Stimulated activated CD8-positive, alpha-beta memory T cell treated with anti-CD3 and anti-CD28 coated beads, Interleukin-12 subunit alpha, Interleukin-12 subunit beta, amount 100 ng/mL, for 24 hours (primary cell): ENCODE results near the gene PIM1.
A peak's percentile ranks its signal among the peaks of the same experiment; 100 is the strongest.
"Not testable (repeated sequence)": the region's sequence is repeated elsewhere in the genome, so short reads cannot be mapped to it uniquely, and the experiment has no call there.

Source experiments
- DNase-seq: peaks from one replicate; pipeline ENCODE4 v3.0.0-alpha.2; 2020; ENCODE audit errors: extremely low read depth

PIM1 gene

GRCh38 chr6:37190159-37190535 is 20.2 kb downstream of the PIM1 start:
- DNase-seq, result no peak

- DNase-seq, result no peak
Observed at GRCh38 chr6:37192666-37193065, 22.7 kb downstream of the PIM1 start.

- not testable (repeated sequence) for DNase-seq
Observed at GRCh38 chr6:37194886-37195285, 24.9 kb downstream of the PIM1 start.

DNA sequence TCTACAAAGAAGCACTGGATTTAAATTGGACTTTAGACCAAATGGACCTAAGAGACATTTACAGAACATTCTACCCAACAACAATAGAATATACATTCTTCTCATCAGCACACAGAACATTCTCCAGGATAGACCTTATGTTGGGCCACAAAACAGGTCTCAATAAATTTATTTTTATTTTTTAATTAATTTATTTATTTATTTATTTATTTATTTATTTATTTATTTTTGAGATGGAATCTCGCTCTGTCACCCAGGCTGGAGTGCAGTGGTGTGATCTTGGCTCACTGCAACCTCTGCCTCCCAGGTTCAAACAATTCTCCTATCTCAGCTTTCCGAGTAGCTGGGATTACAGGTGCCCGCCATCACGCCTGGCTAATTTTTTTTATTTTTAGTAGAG is 26.5 kb downstream of the PIM1 start:
- DNase-seq, result not testable (repeated sequence)

- no peak for DNase-seq
Observed at GRCh38 chr6:37200085-37200484, 30.1 kb downstream of the PIM1 start.

DNA sequence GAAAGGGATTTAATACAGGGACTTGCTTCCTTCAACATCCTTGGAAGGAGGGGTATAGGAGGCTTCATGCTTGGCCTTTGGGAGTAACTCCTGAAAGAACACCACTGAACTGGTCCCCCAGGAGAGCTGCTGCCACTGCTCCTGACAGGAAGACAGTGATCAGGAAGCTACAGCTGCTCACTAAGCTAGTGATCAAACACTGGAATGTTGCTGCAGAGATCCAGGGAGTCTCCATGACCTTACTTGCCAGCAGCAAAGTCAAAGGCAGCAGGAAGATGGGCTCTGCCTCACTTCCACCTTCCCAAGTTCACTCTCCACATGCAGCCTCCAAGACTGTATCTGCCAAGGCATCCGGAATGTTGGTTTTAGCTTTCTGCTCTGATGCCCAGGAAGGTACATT is 31.8 kb downstream of the PIM1 start:
- DNase-seq, result no peak

- no peak for DNase-seq
Observed at GRCh38 chr6:37202788-37203491, 33.0 kb downstream of the PIM1 start.

- DNase-seq, result no peak
Observed at GRCh38 chr6:37204014-37204751, 34.2 kb downstream of the PIM1 start.

DNA sequence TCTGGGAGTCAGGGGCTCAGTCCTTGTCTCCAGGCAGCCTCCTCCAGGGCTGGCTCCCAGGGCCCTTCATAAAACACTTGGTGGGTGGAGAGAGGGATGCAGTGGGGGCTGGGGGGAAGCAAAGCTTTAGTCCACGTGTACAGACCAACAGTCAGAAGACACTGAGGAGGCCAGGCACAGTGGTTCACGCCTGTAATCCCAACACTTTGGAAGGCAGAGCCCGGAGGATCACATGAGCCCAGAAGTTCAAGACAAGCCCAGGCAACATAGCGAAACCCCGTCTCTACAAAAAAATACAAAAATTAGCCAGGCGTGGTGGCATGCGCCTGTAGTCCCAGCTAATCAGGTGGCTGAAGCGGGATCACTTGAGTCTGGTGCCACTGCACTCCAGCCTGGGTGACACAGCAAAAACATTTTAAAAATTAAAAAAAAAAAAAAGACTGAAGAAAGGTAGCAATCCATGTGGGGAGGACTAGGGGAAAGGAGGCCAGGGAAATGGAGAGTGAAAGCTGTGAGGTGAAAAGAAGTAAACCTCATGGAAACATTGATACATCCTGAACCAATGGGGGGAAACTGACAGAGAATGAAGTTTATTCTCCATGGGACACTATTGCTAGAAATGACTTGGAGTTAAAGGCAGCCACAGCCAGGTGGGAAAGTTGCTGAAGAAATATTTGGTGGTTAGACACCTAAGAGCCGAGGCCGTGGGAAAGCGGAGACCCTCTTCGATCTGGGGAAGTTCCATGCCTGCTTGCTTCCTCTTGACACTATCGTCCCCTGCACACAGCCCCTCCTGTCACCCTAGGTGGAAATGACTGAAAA is 35.4 kb downstream of the PIM1 start:
- no peak for DNase-seq

- DNase-seq, result no peak
Observed at GRCh38 chr6:37205997-37206340, 36.0 kb downstream of the PIM1 start.

- DNase-seq, result no peak
Observed at GRCh38 chr6:37206622-37207021, 36.7 kb downstream of the PIM1 start.

DNA sequence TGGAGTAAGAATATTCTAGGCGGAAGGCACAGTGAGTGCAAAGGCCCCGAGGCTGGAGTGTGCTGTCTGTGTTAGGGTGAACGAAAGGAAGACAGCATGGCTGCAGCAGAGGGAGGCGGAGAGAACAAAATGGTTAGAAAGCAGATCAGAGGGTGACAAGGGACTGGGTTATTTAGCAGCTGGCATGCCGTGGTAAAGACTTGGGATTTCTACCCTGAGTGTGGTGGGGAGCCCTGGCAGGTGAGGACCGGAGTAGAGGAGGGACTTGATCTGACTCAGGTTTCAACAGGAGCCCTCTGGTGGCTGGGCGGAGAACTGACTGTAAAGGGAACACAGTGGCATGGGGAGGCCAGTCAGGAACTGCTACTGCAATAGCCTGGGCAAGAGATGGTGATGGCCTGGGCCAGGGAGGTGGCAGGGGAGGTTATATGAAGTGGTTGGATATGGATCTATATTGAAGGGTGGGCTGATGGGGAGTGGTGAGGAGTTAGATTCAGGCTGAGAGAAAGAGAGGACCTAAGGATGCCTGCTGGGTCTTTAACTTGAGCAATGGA is 38.0 kb downstream of the PIM1 start:
- DNase-seq, result peak; percentile 53

DNA sequence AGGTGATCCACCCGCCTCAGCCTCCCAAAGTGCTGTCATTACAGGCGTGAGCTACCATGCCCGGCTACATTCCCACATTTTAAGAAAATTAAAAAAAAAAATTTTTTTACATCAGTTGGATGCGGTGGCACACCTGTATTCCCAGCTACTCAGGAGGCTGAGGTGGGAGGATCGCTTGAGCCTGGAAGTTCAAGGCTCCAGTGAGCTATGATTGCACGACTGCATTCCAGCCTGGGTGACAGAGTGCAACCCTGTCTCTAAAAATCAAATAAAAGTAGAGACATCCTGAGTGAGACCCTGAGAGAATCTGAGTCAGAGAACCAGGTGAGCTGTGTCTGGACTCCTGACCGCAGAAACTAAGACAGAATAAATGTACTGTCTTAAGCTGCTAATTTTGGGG is 38.8 kb downstream of the PIM1 start:
- no peak for DNase-seq

DNA sequence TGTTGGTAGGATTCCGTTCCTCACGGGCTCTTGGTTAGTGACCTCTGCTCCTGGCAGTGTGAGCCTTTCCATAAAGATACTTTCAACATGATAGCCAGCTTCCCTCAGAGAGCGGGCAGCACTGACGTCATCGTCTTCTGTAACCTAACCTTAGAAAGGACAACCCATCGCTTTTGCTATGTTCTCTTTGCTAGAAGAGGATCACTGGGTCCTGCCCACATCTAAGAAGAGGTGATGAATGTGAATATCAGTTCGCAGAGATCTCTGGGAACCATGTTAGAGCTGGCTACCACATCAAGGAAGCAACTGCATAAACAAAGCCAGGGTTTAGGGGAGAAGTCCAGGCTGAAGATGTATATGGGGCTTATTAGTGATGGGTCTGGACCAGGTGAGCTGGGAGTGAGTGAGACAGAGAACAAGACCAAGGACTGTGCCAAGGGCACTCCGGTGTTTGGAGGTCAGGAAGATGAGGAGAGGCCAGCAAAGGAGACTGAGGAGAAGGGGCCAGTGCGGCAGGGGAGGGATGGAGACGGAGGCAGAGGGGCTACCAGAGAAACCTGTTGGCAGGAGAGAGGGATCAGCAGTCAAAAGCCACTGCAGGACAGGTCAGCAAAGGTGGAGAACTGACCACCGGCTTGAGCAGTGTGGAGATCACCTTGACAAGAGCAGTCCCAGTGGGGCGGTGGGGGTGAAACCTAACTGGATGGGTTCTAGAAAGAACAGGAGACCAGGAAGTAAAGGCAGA is 39.7 kb downstream of the PIM1 start:
- no peak for DNase-seq

GRCh38 chr6:37210313-37210968 is 40.5 kb downstream of the PIM1 start:
- no peak for DNase-seq

GRCh38 chr6:37212268-37212667 is 42.3 kb downstream of the PIM1 start:
- no peak for DNase-seq

DNA sequence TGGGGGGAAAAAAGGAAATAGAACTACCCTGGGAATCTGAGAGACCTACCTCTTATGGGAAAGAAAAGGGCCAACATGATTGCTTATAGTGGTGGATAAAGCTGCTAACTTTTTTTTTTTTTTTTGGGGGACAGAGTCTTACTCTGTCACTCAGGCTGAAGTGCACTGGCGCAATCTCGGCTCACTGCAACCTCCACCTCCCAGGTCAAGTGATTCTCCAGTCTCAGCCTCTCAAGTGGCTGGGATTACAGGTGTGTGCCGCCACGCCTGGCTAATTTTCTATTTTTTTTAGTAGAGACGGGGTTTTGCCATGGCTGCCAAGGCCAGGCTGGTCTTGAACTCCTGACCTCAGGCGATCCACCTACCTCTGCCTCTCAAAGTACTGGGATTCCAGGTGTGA is 48.1 kb downstream of the PIM1 start:
- DNase-seq, result no peak

DNA sequence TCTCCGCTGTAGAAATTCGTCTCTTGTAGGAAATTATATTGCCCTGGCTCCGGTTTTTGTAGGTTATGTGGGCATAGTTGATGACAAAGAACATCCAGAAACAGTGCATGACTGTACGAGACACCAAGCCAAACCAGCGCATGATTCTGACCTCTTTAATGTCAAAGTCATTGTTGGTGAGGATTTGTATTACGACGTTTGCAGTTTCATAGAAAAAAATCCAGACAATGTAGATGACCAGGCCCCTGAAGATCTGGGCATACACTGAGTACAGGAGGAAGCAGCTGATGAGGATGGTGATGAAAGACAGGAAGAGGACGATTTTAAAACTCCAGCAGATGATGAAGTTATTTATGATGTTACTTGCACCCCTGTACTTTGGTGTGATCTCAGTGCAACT is 48.6 kb downstream of the PIM1 start:
- DNase-seq, result no peak

GRCh38 chr6:37221585-37222124 is 51.7 kb downstream of the PIM1 start:
- no peak for DNase-seq

GRCh38 chr6:37222125-37222967 is 52.4 kb downstream of the PIM1 start:
- peak; percentile 52 for DNase-seq
